Suppressor macrophage (primary cell): ENCODE data around the gene MRPL49.
"Not testable (repeated sequence)": the region's sequence is repeated elsewhere in the genome, so short reads cannot be mapped to it uniquely, and the experiment has no call there.

Source experiments
- DNase-seq, 4 experiments: peaks; one replicate each; pipeline ENCODE4 v3.0.0-alpha.2; 2020 to 2022

The MRPL49 gene

DNA sequence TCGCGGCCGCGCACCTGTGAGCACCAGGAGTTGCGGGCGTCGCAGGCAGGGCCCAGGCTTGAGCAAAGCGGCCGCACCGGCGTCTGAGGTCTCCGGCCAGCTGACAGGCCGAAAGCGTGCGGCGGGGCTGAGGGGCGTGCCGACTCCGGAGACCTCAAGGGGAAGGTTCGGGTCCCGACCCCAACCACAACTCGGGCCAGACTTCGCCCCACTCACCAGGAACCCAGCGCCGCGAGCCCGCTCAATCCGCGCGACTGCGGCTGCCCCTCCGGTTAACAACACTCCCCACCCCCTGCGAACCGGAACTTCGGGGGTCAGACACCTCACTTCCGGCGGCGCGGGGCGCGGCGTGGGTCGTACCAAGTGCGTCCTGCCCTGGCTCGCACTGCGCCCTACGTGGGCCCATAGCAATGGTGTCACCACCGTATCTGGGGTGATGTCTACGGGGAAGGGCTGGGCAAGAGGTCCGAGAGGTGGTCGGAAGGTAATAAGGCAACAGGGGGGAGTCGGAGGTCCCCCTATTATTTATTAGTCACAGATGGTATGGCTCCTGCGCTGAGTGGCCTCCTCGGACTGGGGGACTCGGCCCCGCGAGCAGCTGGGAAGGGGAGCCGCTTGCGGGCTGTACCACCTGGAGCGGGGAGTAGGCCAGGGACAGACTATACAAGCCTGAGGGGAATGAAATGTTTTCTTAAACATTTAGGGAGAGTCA is 12.3 kb downstream of the MRPL49 start, which contains the start of gene SYVN1:
Gene SYVN1 (minus strand): TSS at position 280 of the 712 bp plus-strand sequence. CDS start 918 bp downstream, outside the sequence.
- peak; percentile 93 to 97 (median 96) for DNase-seq

GRCh38 chr11:65134952-65135632 is 13.0 kb downstream of the MRPL49 start:
- DNase-seq = peak; percentile 89 to 96 (median 94)

GRCh38 chr11:65135633-65136145 is 13.6 kb downstream of the MRPL49 start:
- no peak for DNase-seq

DNA sequence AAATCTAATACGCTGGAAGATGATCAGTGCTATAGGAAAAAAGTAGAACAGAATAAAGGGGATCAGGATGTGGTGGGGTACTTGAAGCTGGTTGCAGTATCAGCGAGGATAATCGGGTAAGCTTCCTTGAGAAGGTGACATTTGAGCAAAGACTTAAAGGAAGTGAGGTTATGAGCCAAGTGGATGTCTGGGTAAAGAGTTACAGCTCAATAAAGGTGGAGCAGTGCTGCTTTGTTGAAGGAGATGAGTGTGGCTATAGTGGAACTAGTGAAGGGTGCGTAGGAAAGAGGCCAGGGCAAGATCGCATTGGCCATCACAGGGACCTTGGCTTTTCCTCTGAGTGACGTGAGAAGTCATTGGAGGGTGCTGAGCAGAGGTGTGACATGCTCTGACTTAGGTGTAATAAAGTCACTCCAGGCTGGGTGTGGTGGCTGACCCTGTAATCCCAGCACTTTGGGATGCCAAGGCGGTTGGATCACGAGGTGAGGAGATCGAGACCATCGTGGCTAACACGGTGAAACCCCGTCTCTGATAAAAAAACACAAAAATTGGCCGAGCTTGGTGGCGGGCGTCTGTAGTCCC is 14.5 kb downstream of the MRPL49 start:
- no peak for DNase-seq

DNA sequence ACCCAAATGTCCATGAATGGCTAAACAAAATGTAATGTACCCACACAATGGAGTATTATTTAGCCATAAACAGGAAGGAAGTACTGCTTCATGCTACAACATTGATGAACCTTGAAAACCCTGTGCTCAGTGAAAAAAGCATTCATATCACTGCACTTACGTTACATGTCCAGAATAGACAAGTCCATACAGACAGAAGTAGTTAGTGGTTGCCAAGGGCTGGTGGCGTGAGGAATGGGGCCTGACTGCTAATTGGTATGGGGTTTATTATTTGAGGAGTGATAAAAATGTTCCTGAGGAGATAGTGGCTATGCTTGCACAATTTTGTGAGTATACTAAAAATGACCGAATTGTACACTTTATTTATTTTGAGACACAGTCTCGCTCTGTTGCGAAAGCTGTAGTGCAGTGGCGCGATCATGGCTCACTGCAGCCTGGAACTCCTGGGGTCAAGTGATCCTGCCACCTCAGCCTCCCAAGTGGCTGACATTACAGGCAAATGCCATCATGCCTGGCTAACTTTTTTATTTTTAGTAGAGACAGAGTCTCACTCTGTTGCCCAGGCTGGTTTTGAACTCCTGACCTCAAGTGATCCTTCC is 19.9 kb downstream of the MRPL49 start:
- peak in 2 of 4 experiments; percentile 16 to 29 for DNase-seq

DNA sequence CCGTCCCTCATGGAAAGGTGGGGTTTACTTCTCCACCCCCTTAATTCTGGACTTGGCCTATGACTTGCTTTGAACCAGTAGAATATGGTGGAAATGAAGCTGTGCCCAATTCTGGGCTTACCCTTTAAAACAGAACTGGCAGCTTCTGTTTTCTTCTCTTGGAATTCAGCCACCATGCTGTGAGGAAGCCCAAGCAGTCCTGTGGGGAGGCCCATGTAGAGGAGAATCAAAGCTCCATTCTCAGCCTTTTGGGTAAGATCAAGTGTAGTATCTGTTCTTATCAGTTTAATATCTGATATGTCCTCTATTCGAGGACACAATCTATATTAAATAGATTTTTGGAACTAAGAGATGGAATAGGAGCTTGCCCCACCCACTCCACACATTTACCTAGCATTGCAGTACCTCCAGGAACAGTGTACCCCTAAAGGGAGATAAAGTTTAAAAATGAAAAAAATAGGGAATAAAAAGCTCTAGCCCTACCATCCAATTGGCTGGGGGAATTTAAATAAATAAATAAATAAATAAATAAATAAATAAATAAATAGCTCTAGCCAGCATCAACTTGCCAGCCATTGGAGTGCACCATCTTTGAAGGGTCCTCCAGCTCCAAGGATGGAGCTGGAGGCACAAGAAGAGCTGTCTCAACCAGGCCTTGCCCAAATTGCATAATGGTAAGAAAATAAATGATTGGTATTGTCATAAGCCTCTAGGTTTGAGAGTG is 25.4 kb downstream of the MRPL49 start:
- DNase-seq = no peak

DNA sequence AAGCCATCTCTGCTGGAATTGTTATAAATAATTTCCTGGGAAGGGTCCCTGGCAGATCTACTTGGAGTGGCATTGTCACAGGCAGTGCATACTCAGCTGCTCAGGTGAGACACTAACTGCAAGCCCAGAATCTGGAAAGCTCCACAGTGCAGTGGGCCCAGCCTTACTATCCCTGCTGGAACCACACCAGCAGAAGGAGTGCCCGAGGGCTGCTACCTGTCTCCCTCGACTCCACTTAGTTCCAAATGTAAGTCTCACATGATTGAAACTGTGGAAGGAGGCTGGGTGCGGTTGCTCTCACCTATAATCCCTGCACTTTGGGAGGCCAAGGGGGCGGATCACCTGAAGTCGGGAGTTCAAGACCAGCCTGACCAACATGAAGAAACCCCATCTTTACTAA is 26.5 kb downstream of the MRPL49 start:
- no peak for DNase-seq

DNA sequence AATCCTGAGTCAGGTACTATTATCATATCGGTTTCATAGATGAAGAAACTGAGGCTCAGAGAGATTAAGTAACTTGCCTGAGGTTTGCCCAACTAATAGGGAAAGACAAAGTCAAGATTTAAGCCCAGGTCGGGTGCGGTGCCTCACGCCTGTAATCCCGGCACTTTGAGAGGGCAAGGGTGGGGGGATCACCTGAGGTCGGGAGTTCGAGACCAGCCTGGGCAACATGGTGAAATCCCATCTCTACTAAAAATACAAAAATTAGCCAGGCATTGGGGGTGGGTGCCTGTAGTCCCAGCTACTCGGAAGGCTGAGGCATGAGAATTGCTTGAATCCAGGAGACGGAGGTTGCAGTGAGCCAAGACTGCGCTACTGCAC is 28.0 kb downstream of the MRPL49 start:
- not testable (repeated sequence) for DNase-seq

GRCh38 chr11:65150509-65151299 is 28.6 kb downstream of the MRPL49 start:
- peak; percentile 94 to 97 (median 96) for DNase-seq

DNA sequence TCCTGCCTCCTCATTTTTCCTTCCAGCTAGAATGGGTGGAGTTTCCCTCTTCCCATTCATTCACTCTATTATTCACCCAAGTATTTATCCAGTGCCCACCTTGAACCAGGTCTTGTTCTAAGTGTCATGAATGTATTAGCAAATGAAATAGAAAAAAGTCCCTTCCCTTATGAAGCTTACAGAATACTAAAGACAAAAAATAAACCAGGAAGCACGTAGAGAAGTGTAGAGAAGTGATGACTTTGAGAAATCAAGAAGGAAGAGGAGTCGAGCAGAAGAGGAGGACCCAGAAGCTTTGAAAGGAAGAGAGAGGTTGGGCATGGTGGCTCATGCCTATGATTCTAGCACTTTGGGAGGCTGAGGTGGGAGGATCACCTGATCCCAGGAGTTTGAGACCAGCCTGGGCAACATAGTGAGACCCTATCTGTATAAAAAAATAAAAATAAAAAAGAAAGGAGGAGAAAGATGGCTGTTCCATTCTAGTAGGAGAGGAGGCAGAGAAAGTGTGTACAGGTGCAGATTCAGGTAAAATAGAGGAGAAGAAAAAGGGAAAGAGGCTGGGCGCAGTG is 29.3 kb downstream of the MRPL49 start:
- DNase-seq = peak; percentile 28 to 75 (median 58)

GRCh38 chr11:65152122-65152521 is 30.0 kb downstream of the MRPL49 start:
- DNase-seq = peak; percentile 27 to 58 (median 41)

DNA sequence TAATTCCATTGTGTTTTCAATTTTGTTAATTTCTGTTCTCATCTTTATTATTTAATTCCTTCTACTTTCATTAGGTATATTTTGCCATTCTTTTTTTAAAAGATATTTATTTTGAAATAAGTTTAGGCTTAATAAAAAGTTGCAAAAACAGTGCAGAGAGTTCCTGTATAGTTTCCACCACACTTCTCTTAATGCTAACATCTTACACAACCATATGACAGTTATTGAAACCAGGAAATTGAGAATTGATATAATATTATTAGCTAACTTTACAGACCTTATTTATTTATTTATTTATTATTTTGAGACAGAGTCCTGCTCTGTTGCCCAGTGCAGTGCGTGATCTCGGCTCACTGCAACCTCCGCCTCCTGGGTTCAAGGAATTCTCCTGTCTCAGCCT is 34.1 kb downstream of the MRPL49 start:
- peak in 1 of 4 experiments; percentile 28 for DNase-seq

GRCh38 chr11:65156926-65157325 is 34.8 kb downstream of the MRPL49 start:
- DNase-seq = no peak

DNA sequence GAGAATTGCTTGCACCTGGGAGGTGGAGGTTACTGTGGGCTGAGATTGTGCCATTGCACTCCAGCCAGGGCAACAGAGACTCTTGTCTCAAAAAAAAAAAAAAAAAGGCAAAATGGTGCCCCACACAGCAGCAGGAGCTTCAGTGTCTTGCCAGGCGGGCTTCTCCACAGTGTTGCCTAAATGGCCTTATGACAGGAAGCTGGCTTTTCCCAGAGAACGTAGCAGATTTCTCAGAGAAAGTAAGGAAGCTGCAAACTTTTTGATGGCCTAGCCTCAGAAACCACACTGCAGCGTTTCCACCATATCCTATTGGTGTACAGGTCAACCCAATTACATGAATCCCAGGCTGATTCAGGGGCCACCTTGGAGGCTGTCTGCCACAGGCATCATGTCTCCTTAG is 35.2 kb downstream of the MRPL49 start:
- DNase-seq = peak in 3 of 4 experiments; percentile 26 to 40 (median 31)

DNA sequence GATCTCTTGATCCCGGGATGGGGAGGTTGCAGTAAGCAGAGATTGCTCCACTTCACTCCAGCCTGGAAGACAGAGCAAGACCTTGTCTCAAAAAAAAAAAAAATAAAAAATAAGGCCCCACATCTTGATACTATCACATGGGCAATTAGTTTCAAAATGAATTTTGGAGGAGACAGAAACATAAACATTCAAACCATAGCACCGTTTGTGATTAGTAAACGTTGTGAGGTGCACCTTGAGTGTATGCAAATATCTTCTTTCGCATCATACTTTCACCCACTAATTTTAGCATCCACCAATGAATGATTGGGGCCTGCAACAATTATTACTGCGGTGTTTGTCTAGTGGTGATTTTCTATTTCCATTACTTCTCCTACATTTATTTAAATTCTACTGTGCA is 36.9 kb downstream of the MRPL49 start:
- no peak for DNase-seq

DNA sequence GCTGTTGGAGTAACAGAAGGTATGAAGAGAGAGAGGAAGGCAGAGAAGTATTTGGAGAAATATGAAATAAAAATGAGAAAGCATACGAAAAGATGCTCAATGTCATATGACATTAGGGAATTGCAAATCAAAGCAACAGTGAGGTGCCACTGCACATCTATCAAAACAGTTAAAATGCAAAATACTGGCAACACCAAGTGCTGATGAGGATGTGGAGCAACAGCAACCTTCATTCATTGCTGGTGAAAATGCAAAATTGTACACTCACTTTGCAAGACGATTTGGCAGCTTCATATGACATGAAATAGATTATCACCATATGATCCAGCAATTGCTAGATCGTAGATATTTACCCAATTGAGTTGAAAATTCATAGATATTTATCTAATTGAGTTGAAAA is 38.5 kb downstream of the MRPL49 start:
- DNase-seq = no peak

GRCh38 chr11:65163684-65164083 is 41.6 kb downstream of the MRPL49 start:
- no peak for DNase-seq

GRCh38 chr11:65165410-65166317 is 43.5 kb downstream of the MRPL49 start:
- DNase-seq = no peak

GRCh38 chr11:65166893-65167292 is 44.8 kb downstream of the MRPL49 start:
- DNase-seq = no peak

GRCh38 chr11:65167656-65168055 is 45.5 kb downstream of the MRPL49 start:
- DNase-seq = no peak
